Ascending aorta (tissue), 2 donors: ENCODE data around the gene SYT9. TPM values are rescaled to one million over a fixed set of nuclear protein-coding genes. Genes with fewer than 3 reads are reported as not detected.
"Not testable (repeated sequence)": the region's sequence is repeated elsewhere in the genome, so short reads cannot be mapped to it uniquely, and the experiment has no call there.

Source experiments
- DNase-seq, 2 donors: peaks; one replicate each; pipeline ENCODE4 v3.0.0-alpha.2; 2019; ENCODE audit warnings: low spot score in 2 of 2
- H3K27ac ChIP-seq, 2 donors: fragments of 200-600 bp; sonication (generic); one replicate each; pipeline ENCODE4 v1.5.1; 2016 to 2017; ENCODE audit warnings: mild to moderate bottlenecking in 1 of 2
- H3K27me3 ChIP-seq: fragments of 200-600 bp; sonication (generic); one replicate; pipeline ENCODE4 v1.5.1; 2017
- H3K36me3 ChIP-seq, 2 donors: fragments of 200-600 bp; sonication (generic); one replicate each; pipeline ENCODE4 v1.5.1; 2016
- H3K4me1 ChIP-seq, 2 donors: fragments of 200-600 bp; sonication (generic); one replicate each; pipeline ENCODE4 v1.5.1; 2016 to 2017; ENCODE audit warnings: mild to moderate bottlenecking in 1 of 2
- H3K4me3 ChIP-seq, 2 donors: fragments of 200-600 bp; sonication (generic); one replicate each; pipeline ENCODE4 v1.5.1; 2016 to 2017; ENCODE audit warnings: mild to moderate bottlenecking in 1 of 2
- H3K9me3 ChIP-seq, 2 donors: fragments of 200-600 bp; sonication (generic); one replicate each; pipeline ENCODE4 v1.5.1; 2016
- intact Hi-C: fragments of 100-400 bp; cut with DNase I; formaldehyde crosslinking; loops from one replicate; pipeline ENCODE4 v1.15.1; 2023
- total RNA-seq: library from RNA; depleted of rRNA; stranded (reverse); fragments of >200 nt; gene quantifications from one replicate; pipeline ENCODE4 v1.1.0, GENCODE V29; 2016
- TF ChIP-seq, protein P1 (sequence below), 3 experiments: fragments of 200-600 bp in 2 of 3; fragments of 450-650 bp in 1 of 3; sonication (generic) in 2 of 3; IDR thresholded peaks; one replicate each; pipeline ENCODE4 v1.5.1; 2016 to 2019; ENCODE audit warnings: antibody characterized with exemption in 3 of 3, mild to moderate bottlenecking in 1 of 3, moderate library complexity in 1 of 3

Gene SYT9
- total RNA-seq, 1 donor from 2014 or later, result 3.1 TPM

DNA sequence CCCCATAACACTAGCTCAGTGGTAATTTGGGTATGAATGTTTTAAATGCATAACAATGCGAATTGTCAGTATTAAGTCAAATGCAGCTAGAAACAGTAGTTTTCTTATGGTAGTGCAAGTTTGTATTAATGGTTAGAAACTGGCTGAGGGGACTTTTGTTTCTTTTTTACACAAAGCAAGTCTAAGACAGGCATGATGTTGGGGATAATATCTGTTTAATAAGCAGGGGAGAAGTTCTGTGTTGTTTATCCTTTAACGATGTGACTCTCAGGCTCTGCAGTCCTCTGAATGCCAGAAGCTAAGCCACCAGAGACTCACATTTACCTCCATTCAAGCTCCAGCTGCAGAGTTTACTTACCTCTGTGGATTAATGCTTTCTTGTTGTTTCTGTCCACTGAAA, 67.8 kb downstream of the SYT9 start:
- H3K9me3 ChIP-seq, result no peaks in the 10 kb centered on the region
- H3K4me3 ChIP-seq, result no peak overlapping the region
- no peaks in the 10 kb centered on the region for H3K36me3 ChIP-seq
- TF ChIP-seq, protein P1, sequence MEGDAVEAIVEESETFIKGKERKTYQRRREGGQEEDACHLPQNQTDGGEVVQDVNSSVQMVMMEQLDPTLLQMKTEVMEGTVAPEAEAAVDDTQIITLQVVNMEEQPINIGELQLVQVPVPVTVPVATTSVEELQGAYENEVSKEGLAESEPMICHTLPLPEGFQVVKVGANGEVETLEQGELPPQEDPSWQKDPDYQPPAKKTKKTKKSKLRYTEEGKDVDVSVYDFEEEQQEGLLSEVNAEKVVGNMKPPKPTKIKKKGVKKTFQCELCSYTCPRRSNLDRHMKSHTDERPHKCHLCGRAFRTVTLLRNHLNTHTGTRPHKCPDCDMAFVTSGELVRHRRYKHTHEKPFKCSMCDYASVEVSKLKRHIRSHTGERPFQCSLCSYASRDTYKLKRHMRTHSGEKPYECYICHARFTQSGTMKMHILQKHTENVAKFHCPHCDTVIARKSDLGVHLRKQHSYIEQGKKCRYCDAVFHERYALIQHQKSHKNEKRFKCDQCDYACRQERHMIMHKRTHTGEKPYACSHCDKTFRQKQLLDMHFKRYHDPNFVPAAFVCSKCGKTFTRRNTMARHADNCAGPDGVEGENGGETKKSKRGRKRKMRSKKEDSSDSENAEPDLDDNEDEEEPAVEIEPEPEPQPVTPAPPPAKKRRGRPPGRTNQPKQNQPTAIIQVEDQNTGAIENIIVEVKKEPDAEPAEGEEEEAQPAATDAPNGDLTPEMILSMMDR (IDR thresholded peaks at IDR 0.05), result no peak
- intact Hi-C loops, result no loop called here
- no peaks in the 10 kb centered on the region for H3K4me1 ChIP-seq
- no peak for DNase-seq
- H3K27me3 ChIP-seq, result no peaks in the 10 kb centered on the region
- H3K27ac ChIP-seq, result no peak overlapping the region

DNA sequence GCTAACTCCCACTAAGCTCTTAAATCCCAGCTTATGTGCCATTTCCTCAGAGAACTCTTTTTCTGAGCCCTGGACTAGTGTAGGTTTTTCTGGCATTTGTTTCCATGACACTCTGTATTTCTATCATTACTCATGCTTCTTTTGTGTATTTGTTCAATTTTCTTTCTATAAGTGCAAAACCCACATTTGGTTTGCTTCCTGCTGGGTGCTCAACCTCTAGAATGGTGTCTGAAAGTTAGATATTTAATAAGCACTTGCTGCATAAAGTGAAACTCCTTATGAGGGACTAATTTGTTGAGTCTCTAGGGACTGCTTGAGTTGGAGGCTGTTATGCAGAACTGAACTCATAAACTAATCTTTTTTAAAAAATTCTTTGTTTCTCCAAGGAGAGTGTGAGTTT, 68.6 kb downstream of the SYT9 start:
- Histone ChIP-seq H3K36me3 (no peaks in the 10 kb centered on the region), H3K27ac (no peak overlapping the region), H3K27me3 (no peaks in the 10 kb centered on the region), H3K4me1 (no peaks in the 10 kb centered on the region), H3K9me3 (no peaks in the 10 kb centered on the region), H3K4me3 (no peak overlapping the region)
- no peak for DNase-seq
- TF ChIP-seq, protein P1 (IDR thresholded peaks at IDR 0.05), result no peak
- intact Hi-C loops, result no loop called here

DNA sequence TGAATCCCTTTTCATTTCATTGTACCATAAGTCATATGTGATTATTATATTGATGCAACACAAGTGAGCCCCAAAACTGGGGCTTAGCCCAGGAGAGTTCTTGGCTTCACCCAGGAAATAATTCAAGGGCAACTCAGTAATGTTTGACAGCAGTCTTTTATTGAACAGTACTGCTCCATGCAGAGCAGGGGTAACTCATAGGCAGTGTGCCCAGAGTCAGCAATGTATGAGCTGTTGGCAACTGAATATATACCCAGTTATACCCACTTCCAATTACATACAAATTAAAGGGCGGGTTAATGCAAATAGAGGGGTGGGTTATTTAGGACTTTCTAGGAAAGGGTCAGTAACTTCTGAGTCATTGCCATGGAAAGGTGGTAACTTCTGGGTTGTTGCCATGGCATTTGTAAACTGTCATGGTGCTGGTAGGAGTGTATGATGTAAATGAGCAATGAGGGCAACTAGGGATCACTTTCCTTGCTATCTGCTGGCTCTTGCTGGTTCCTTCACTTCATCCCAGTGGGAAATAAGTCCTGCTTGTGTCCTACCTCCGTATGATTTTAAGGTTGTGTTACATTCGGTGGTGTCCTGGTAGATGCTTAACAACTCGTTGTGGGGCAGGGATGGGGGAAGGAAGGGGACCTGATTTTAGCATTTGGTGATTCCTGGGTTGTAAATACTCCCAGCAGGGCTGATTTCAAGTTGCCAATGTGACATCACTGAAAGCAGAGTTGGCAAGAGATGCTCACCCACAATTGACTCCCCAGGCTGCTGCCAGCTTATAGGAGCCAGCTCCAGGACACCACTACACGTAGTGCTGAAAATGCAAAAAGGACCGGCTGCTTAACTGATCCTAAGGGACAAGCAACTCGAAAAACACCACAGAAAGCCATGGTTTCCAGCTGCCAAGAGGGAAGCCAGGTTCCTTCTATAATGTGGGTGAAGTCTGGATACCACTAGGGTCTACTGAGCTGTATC, 70.1 kb downstream of the SYT9 start:
- TF ChIP-seq, protein P1 (IDR thresholded peaks at IDR 0.05), result no peak
- intact Hi-C loops, result no loop called here
- Histone ChIP-seq H3K4me3 (no peak overlapping the region), H3K36me3 (no peaks in the 10 kb centered on the region), H3K27ac (no peak overlapping the region), H3K4me1 (no peaks in the 10 kb centered on the region), H3K9me3 (no peaks in the 10 kb centered on the region), H3K27me3 (no peaks in the 10 kb centered on the region)
- DNase-seq, result no peak

DNA sequence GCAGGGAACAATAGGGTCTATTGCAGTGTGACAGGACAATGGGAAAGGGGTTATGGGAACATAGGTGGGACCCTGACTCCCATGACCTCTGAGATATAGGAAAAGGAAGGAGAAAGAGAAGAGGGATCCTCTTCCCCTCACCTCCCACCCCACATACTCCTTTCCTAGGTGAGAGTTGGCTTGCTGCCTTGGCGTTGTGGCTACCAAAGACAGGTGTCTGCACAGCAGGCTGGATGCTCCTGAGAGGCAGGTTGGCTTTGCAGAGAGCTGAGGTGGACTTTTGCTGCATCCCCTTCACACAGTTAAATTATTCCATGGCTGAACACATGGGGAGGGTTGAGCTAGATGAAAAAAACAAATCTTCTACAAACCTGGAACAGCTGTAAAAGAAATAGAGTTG, 80.7 kb downstream of the SYT9 start:
- intact Hi-C loops, result no loop called here
- no peaks in the 10 kb centered on the region for H3K27me3 ChIP-seq
- no peaks in the 10 kb centered on the region for H3K9me3 ChIP-seq
- no peak for DNase-seq
- TF ChIP-seq, protein P1 (IDR thresholded peaks at IDR 0.05), result no peak
- no peak overlapping the region for H3K4me3 ChIP-seq
- no peaks in the 10 kb centered on the region for H3K36me3 ChIP-seq
- H3K27ac ChIP-seq, result no peak overlapping the region
- no peaks in the 10 kb centered on the region for H3K4me1 ChIP-seq

DNA sequence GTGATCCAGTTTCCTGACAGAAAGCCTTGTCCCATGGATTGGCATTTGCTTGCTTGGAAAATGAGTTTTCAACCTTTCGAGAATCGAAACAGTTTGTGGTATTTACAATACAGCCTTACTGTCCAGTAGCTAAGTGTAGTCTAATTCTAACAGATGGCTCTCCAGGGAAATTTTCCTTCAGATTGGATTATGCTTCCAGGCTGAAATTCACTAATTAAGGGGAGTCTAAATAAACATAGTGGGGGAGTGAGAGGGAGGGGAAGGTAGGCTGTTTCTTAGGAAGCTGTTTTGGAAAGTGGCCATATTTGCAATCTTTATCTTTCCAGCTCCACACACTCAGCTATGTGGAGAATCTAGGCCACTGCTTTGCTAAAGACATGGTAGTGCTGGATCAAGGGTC, 81.3 kb downstream of the SYT9 start:
- TF ChIP-seq, protein P1 (IDR thresholded peaks at IDR 0.05), result no peak
- intact Hi-C loops, result no loop called here
- Histone ChIP-seq H3K4me3 (no peak overlapping the region), H3K4me1 (no peaks in the 10 kb centered on the region), H3K36me3 (no peaks in the 10 kb centered on the region), H3K27me3 (no peaks in the 10 kb centered on the region), H3K27ac (no peak overlapping the region), H3K9me3 (no peaks in the 10 kb centered on the region)
- DNase-seq, result no peak

DNA sequence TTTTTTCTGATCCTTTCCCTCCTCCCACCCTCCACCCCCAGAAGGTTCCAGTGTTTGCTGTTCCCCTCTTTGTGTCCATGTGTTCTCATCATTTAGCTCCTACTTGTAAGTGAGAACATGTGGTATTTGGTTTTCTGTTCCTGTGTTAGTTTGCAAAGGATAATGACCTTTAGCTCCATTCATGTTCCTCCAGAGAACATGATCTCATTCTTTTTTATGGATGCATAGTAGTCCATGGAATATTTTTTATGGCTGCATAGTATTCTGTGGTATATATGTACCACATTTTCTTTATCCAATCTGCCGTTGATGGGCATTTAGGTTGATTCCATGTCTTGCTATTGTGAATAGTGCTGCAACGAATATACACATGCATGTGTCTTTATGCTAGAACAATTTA, 83.7 kb downstream of the SYT9 start:
- H3K36me3 ChIP-seq, H3K27me3 ChIP-seq, intact Hi-C loops, H3K4me3 ChIP-seq, H3K27ac ChIP-seq, H3K9me3 ChIP-seq, DNase-seq, H3K4me1 ChIP-seq: not testable (repeated sequence)
